K562 (cell line): ENCODE data around the gene SLC38A10. TPM values are rescaled to one million over a fixed set of nuclear protein-coding genes. Genes with fewer than 3 reads are reported as not detected.

ENCODE experiments used
- ETS2 ChIP-seq: IDR thresholded peaks from 2 replicates; pipeline ENCODE4 v1.6.1; 2016; ENCODE audit warnings: borderline replicate concordance, missing genetic modification characterization, mild to moderate bottlenecking, moderate library complexity, missing compliant biosample characterization; ENCODE audit not compliant: poor library complexity, severe bottlenecking
- ZBED1 ChIP-seq: IDR thresholded peaks from 2 replicates; pipeline ENCODE4 v1.6.1; 2014
- ZNF184 ChIP-seq: sonication (generic); formaldehyde crosslinking; IDR thresholded peaks from 2 replicates; pipeline ENCODE4 v1.5.0; 2020; ENCODE audit warnings: missing genetic modification reagents
- polyA plus RNA-seq, 8 experiments: library from polyadenylated mRNA; depleted of rRNA in 4 of 8; stranded (reverse) in 5 of 8; unstranded in 3 of 8; fragments of >200 nt; fragmentation: Nextera tagmentation in 2 of 8; fragmentation: Illumina TruSeq in 1 of 8; extraction: Ambion mirVana in 2 of 8; extraction: Trizol in 1 of 8; gene quantifications; 2 replicates each; pipeline versions ENCODE4 v1.2.1 to v1.2.3, GENCODE V29; 2011 to 2014; ENCODE audit warnings: inconsistent platforms in 1 of 8, missing spikeins in 1 of 8
- total RNA-seq, 7 experiments: library from RNA; depleted of rRNA in 6 of 7; stranded (reverse); fragments of >200 nt in 6 of 7; fragmentation: Illumina TruSeq in 2 of 7; extraction: Trizol in 2 of 7; gene quantifications; 2 replicates each; pipeline versions ENCODE4 v1.2.1 to v1.2.3, GENCODE V29; 2011 to 2021; ENCODE audit warnings: low replicate concordance in 1 of 7
- TF ChIP-seq, protein P1 (sequence below), 2 experiments: fragments of 450-650 bp; IDR thresholded peaks; 2 replicates each; pipeline ENCODE4 v1.6.1; 2016; ENCODE audit warnings: mild to moderate bottlenecking in 2 of 2, borderline replicate concordance in 1 of 2, low read depth in 1 of 2, moderate library complexity in 1 of 2

SLC38A10 gene
- total and polyA plus RNA-seq, 9 of the 15 experiments (the other 6 are each of a cell fraction or from before 2014, with no cell fraction given), result 0.45 to 54.2 (median 13.8) TPM

DNA sequence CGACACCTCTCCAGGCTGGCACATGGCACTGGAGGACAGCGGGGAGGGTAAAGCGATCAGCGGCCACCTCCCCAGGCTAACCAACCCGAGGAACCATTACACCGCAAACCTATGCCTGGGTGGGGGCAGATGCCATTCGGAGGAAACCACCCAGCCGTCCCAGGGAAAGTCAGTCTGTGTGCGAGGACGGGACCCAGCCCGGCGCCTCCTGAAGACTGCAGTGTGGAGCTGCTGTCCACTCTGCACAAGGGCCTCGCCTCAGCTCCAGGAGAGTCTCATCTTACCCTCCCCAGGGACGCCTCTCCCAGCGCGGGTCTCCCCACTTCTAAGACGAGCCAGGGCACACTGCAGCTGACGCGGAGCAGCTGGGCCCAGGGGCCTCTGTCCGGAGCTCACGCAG lies 8.0 kb downstream of the SLC38A10 start (continued):
- TF ChIP-seq ZBED1, result no peak
- TF ChIP-seq, protein P1, sequence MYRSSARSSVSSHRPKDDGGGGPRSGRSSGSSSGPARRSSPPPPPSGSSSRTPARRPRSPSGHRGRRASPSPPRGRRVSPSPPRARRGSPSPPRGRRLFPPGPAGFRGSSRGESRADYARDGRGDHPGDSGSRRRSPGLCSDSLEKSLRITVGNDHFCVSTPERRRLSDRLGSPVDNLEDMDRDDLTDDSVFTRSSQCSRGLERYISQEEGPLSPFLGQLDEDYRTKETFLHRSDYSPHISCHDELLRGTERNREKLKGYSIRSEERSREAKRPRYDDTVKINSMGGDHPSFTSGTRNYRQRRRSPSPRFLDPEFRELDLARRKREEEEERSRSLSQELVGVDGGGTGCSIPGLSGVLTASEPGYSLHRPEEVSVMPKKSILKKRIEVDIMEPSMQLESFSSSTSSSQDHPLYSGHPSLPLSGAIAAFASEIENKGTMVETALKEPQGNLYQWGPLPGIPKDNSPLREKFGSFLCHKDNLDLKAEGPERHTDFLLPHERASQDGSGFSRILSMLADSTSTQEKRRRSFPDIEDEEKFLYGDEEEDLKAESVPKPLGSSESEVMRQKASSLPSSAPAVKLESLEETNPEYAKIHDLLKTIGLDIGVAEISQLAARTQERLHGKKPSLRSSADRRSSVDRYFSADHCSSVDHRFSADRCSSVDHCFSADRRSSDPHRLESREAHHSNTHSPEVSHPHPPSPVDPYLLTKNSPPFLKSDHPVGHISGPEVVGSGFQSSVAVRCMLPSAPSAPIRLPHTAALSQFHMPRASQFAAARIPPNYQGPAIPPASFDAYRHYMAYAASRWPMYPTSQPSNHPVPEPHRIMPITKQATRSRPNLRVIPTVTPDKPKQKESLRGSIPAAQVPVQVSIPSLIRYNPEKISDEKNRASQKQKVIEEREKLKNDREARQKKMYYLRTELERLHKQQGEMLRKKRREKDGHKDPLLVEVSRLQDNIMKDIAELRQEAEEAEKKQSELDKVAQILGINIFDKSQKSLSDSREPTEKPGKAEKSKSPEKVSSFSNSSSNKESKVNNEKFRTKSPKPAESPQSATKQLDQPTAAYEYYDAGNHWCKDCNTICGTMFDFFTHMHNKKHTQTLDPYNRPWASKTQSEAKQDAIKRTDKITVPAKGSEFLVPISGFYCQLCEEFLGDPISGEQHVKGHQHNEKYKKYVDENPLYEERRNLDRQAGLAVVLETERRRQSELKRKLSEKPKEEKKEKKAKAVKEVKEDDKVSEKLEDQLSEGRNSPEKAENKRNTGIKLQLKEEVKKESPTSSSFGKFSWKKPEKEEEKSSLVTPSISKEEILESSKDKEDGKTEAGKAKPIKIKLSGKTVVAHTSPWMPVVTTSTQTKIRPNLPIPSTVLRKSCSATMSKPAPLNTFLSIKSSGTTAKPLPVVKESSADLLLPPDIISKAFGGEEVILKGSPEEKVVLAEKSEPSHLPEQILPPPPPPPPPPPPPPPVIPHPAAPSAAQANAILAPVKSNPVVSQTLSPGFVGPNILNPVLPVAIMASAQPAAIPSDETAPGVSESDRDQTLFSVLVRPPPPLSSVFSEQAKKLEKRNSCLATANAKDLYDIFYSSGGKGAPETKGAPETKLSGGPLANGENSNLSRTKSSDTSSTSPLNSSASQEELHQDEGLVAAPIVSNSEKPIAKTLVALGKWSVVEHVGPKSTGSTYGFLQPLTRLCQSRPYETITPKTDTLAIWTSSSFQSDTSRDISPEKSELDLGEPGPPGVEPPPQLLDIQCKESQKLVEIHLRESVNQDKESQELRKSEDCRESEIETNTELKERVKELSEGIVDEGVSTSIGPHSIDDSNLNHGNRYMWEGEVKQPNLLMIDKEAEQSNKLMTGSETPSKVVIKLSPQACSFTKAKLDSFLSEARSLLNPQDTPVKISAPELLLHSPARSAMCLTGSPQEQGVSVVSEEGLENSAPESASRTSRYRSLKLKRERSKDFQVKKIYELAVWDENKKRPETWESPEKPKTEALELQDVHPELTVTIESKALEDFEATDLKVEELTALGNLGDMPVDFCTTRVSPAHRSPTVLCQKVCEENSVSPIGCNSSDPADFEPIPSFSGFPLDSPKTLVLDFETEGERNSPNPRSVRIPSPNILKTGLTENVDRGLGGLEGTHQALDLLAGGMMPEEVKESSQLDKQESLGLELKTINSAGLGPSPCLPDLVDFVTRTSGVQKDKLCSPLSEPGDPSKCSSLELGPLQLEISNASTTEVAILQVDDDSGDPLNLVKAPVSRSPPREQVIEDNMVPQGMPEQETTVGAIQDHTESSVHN (IDR thresholded peaks at IDR 0.05; ENCODE audit: borderline replicate concordance in 1 of 2, low read depth in 1 of 2), result no peak
- TF ChIP-seq ETS2 (tag), result no peak
- no peak for TF ChIP-seq ZNF184
